Measurements from ENCODE around the gene SKAP1.

SKAP1 gene

GRCh38 chr17:48180842-48181629 is 249.0 kb downstream of the SKAP1 start:
- no peak for TF ChIP-seq EZH2phosphoT487 (IDR thresholded peaks at IDR 0.05; ENCODE audit: borderline replicate concordance)
- TF ChIP-seq CTCF (conservative IDR thresholded peaks at IDR 0.05; ENCODE audit: low read length): peak; percentile 30
- no peaks in the 10 kb centered on the region for H4K20me1 ChIP-seq (ENCODE audit: insufficient read depth, low read length, poor library complexity, severe bottlenecking)
- H3K4me3 ChIP-seq (ENCODE audit: low read length, poor library complexity, severe bottlenecking): no peak overlapping the region
- no peak overlapping the region for H3K4me2 ChIP-seq (ENCODE audit: low read depth, low read length, poor library complexity, severe bottlenecking)
- H3K9me3 ChIP-seq (ENCODE audit: insufficient read depth, low read depth, low read length): no peaks in the 10 kb centered on the region
- H3K9me2 ChIP-seq (replicated peaks; ENCODE audit: low read depth, low read length): no peaks in the 10 kb centered on the region
- H3K9ac ChIP-seq (ENCODE audit: low read depth, low read length, poor library complexity, severe bottlenecking): no peak overlapping the region
- H3K27me3 ChIP-seq (ENCODE audit: insufficient read depth, low read length, poor library complexity, severe bottlenecking): no peaks in the 10 kb centered on the region
- no peaks in the 10 kb centered on the region for H3K79me2 ChIP-seq (ENCODE audit: insufficient read depth, low read length)
- H3F3A ChIP-seq (ENCODE audit: low read depth): no peaks in the 10 kb centered on the region
- H2AFZ ChIP-seq (ENCODE audit: low read length): no peak overlapping the region
- peaks cover 12% of the 10 kb centered on the region for H3K4me1 ChIP-seq (ENCODE audit: insufficient read depth, low read length, poor library complexity, severe bottlenecking)
- no peaks in the 10 kb centered on the region for H3K36me3 ChIP-seq (ENCODE audit: insufficient read depth, low read length)

- no peak overlapping the region for H3K9ac ChIP-seq (ENCODE audit: low read depth, low read length, poor library complexity, severe bottlenecking)
- H3K9me2 ChIP-seq (replicated peaks; ENCODE audit: low read depth, low read length): no peaks in the 10 kb centered on the region
- no peak overlapping the region for H3K4me3 ChIP-seq (ENCODE audit: low read length, poor library complexity, severe bottlenecking)
- no peaks in the 10 kb centered on the region for H4K20me1 ChIP-seq (ENCODE audit: insufficient read depth, low read length, poor library complexity, severe bottlenecking)
- no peaks in the 10 kb centered on the region for H3K27me3 ChIP-seq (ENCODE audit: insufficient read depth, low read length, poor library complexity, severe bottlenecking)
- H3F3A ChIP-seq (ENCODE audit: low read depth): no peaks in the 10 kb centered on the region
- no peaks in the 10 kb centered on the region for H3K36me3 ChIP-seq (ENCODE audit: insufficient read depth, low read length)
- no peak overlapping the region for H3K4me2 ChIP-seq (ENCODE audit: low read depth, low read length, poor library complexity, severe bottlenecking)
- H3K79me2 ChIP-seq (ENCODE audit: insufficient read depth, low read length): no peaks in the 10 kb centered on the region
- no peak overlapping the region for H2AFZ ChIP-seq (ENCODE audit: low read length)
- peaks cover 27% of the 10 kb centered on the region for H3K4me1 ChIP-seq (ENCODE audit: insufficient read depth, low read length, poor library complexity, severe bottlenecking)
- H3K9me3 ChIP-seq (ENCODE audit: insufficient read depth, low read depth, low read length): no peaks in the 10 kb centered on the region
- TF ChIP-seq CTCF (conservative IDR thresholded peaks at IDR 0.05; ENCODE audit: low read length): no peak
Observed at GRCh38 chr17:48179071-48179945, 250.7 kb downstream of the SKAP1 start.

- Histone ChIP-seq H3K4me1 (ENCODE audit: insufficient read depth, low read length, poor library complexity, severe bottlenecking) (peaks cover 31% of the 10 kb centered on the region), H3K4me3 (ENCODE audit: low read length, poor library complexity, severe bottlenecking) (no peak overlapping the region), H3K9me2 (replicated peaks; ENCODE audit: low read depth, low read length) (no peaks in the 10 kb centered on the region), H3K79me2 (ENCODE audit: insufficient read depth, low read length) (no peaks in the 10 kb centered on the region), H2AFZ (ENCODE audit: low read length) (no peak overlapping the region), H3F3A (ENCODE audit: low read depth) (no peaks in the 10 kb centered on the region; the same call in 1 of the 2 replicates), H3K9ac (ENCODE audit: low read depth, low read length, poor library complexity, severe bottlenecking) (no peak overlapping the region), H4K20me1 (ENCODE audit: insufficient read depth, low read length, poor library complexity, severe bottlenecking) (no peaks in the 10 kb centered on the region), H3K27me3 (ENCODE audit: insufficient read depth, low read length, poor library complexity, severe bottlenecking) (no peaks in the 10 kb centered on the region), H3K9me3 (ENCODE audit: insufficient read depth, low read depth, low read length) (no peaks in the 10 kb centered on the region), H3K36me3 (ENCODE audit: insufficient read depth, low read length) (no peaks in the 10 kb centered on the region), H3K4me2 (ENCODE audit: low read depth, low read length, poor library complexity, severe bottlenecking) (no peak overlapping the region)
- TF ChIP-seq CTCF (conservative IDR thresholded peaks at IDR 0.05; ENCODE audit: low read length) (no peak), EZH2phosphoT487 (IDR thresholded peaks at IDR 0.05; ENCODE audit: borderline replicate concordance) (no peak)
Observed at GRCh38 chr17:48178317-48178716, 251.7 kb downstream of the SKAP1 start.
